ENCODE results near the gene NAPG. TPM values are rescaled to one million over a fixed set of nuclear protein-coding genes. Genes with fewer than 3 reads are reported as not detected.

NAPG gene
- polyA plus RNA-seq, 2 of the 4 experiments (the other 2 are of a cell fraction): 11.6 to 22.1 TPM

DNA sequence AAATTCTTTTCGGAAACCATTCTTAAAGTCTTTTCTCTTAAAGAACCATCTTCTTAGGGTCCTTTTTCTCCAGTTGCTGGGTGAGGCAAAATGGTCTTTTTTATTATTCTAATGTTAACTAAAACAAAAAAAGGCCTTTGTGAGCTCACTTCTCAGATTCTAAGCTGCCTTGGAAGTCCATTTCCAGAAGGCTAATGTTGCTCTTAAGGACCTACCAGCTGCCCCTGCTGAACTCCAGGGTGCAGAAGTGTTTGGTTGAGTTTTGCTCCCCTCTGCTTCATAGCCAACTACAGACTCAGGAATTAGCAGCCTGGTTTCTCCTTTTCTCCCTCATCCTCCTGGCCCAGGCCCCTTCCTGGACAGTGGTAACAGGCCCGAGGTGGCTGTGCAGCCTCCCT is 48.0 kb upstream of the NAPG start:
- POLR2A ChIA-PET: no interaction called here
- H3K4me2 ChIP-seq: no peak overlapping the region
- CTCF ChIA-PET: no interaction called here
- H3K4me1 ChIP-seq: no peaks in the 10 kb centered on the region
- H3K27ac ChIP-seq: no peak overlapping the region
- no peak for DNase-seq (ENCODE audit: low read depth in 1 of 2, low spot score in 1 of 2)
- H3K9me3 ChIP-seq: no peaks in the 10 kb centered on the region
- no peak for ATAC-seq
- WGBS (ENCODE audit: missing lambda C conversion rate): 47% methylated on average over 2 of the region's 2 CpGs
- TF ChIP-seq FOXS1 (CRISPR knock-in tag; IDR thresholded peaks at IDR 0.05) (no peak), HDAC2 (IDR thresholded peaks at IDR 0.05) (no peak), JUNB (IDR thresholded peaks at IDR 0.05) (no peak), BHLHE40 (IDR thresholded peaks at IDR 0.05; ENCODE audit: low read depth, low read length) (no peak), NR3C1 (IDR thresholded peaks at IDR 0.05) (no peak), TFCP2L1 (CRISPR knock-in tag; IDR thresholded peaks at IDR 0.05) (no peak), RNF2 (IDR thresholded peaks at IDR 0.05; ENCODE audit: borderline replicate concordance, low read depth) (no peak)
- TF ChIP-seq, protein P1, sequence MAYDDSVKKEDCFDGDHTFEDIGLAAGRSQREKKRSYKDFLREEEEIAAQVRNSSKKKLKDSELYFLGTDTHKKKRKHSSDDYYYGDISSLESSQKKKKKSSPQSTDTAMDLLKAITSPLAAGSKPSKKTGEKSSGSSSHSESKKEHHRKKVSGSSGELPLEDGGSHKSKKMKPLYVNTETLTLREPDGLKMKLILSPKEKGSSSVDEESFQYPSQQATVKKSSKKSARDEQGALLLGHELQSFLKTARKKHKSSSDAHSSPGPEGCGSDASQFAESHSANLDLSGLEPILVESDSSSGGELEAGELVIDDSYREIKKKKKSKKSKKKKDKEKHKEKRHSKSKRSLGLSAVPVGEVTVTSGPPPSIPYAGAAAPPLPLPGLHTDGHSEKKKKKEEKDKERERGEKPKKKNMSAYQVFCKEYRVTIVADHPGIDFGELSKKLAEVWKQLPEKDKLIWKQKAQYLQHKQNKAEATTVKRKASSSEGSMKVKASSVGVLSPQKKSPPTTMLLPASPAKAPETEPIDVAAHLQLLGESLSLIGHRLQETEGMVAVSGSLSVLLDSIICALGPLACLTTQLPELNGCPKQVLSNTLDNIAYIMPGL (CRISPR knock-in tag; IDR thresholded peaks at IDR 0.05; ENCODE audit: borderline replicate concordance): no peak
- no peak for FAIRE-seq
- H3K4me3 ChIP-seq: no peak overlapping the region

DNA sequence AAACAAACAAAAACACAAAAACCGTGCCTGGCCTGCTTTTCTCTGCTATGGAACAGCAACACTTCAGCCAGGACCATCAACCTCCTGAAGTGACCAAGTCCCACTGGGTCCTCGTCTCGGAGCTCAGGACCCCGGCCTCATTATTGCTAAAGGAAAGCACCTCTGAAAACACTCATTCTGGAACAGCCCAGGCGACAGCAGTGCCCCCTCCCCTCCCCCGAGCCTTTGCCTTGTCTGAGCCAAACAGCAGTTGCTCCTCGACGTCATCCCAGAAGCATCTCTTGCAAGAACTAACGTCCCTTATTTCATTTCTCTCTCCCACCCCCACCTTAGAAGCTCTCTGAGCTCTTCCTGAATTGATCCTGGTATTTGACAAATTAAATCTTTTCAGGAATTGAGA is 44.0 kb upstream of the NAPG start:
- POLR2A ChIA-PET: no interaction called here
- ATAC-seq (no peak), DNase-seq (ENCODE audit: low read depth in 1 of 2, low spot score in 1 of 2) (no peak), FAIRE-seq (no peak)
- Histone ChIP-seq H3K9me3 (no peaks in the 10 kb centered on the region), H3K4me2 (no peak overlapping the region), H3K4me1 (no peaks in the 10 kb centered on the region), H3K27ac (no peak overlapping the region), H3K4me3 (no peak overlapping the region)
- CTCF ChIA-PET: interaction anchor here (0.6 to 0.9 kb wide), 3 partner anchors 12 to 85 kb away, joined by 3 read pairs; no protein-coding TSS in a partner anchor
- WGBS (ENCODE audit: missing lambda C conversion rate): 20% methylated on average over 9 of the region's 9 CpGs
- TF ChIP-seq POLR2A (IDR thresholded peaks at IDR 0.05; ENCODE audit: low read length) (no peak), MAFK (IDR thresholded peaks at IDR 0.05; ENCODE audit: partially characterized antibody) (no peak), RFX5 (IDR thresholded peaks at IDR 0.05) (no peak), HOXB13 (CRISPR knock-in tag; IDR thresholded peaks at IDR 0.05; ENCODE audit: low read depth) (no peak), MAZ (IDR thresholded peaks at IDR 0.05; ENCODE audit: borderline replicate concordance, low read depth, low read length) (no peak), EHMT2 (IDR thresholded peaks at IDR 0.05; ENCODE audit: low read depth) (no peak), NR3C1 (IDR thresholded peaks at IDR 0.05) (no peak), EHF (CRISPR knock-in tag; IDR thresholded peaks at IDR 0.05) (no peak), GATA3 (IDR thresholded peaks at IDR 0.05; ENCODE audit: borderline replicate concordance) (no peak), POLR2AphosphoS2 (conservative IDR thresholded peaks at IDR 0.05; ENCODE audit: low read length) (no peak), TP53 (CRISPR knock-in tag; IDR thresholded peaks at IDR 0.05) (no peak), JUN (IDR thresholded peaks at IDR 0.05) (no peak)
- TF ChIP-seq, protein P2, sequence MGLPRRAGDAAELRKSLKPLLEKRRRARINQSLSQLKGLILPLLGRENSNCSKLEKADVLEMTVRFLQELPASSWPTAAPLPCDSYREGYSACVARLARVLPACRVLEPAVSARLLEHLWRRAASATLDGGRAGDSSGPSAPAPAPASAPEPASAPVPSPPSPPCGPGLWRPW (IDR thresholded peaks at IDR 0.05): no peak
- TF ChIP-seq, protein P3, sequence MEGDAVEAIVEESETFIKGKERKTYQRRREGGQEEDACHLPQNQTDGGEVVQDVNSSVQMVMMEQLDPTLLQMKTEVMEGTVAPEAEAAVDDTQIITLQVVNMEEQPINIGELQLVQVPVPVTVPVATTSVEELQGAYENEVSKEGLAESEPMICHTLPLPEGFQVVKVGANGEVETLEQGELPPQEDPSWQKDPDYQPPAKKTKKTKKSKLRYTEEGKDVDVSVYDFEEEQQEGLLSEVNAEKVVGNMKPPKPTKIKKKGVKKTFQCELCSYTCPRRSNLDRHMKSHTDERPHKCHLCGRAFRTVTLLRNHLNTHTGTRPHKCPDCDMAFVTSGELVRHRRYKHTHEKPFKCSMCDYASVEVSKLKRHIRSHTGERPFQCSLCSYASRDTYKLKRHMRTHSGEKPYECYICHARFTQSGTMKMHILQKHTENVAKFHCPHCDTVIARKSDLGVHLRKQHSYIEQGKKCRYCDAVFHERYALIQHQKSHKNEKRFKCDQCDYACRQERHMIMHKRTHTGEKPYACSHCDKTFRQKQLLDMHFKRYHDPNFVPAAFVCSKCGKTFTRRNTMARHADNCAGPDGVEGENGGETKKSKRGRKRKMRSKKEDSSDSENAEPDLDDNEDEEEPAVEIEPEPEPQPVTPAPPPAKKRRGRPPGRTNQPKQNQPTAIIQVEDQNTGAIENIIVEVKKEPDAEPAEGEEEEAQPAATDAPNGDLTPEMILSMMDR (IDR thresholded peaks at IDR 0.05): no peak
- TF ChIP-seq, protein P4, sequence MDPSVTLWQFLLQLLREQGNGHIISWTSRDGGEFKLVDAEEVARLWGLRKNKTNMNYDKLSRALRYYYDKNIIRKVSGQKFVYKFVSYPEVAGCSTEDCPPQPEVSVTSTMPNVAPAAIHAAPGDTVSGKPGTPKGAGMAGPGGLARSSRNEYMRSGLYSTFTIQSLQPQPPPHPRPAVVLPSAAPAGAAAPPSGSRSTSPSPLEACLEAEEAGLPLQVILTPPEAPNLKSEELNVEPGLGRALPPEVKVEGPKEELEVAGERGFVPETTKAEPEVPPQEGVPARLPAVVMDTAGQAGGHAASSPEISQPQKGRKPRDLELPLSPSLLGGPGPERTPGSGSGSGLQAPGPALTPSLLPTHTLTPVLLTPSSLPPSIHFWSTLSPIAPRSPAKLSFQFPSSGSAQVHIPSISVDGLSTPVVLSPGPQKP (IDR thresholded peaks at IDR 0.05; ENCODE audit: low read depth, low read length): no peak
- TF ChIP-seq, protein P5, sequence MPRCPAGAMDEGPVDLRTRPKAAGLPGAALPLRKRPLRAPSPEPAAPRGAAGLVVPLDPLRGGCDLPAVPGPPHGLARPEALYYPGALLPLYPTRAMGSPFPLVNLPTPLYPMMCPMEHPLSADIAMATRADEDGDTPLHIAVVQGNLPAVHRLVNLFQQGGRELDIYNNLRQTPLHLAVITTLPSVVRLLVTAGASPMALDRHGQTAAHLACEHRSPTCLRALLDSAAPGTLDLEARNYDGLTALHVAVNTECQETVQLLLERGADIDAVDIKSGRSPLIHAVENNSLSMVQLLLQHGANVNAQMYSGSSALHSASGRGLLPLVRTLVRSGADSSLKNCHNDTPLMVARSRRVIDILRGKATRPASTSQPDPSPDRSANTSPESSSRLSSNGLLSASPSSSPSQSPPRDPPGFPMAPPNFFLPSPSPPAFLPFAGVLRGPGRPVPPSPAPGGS (IDR thresholded peaks at IDR 0.05): no peak

Data from A549 (cell line).